Neural cell (in vitro differentiated cells): ENCODE results near the gene ACTL10.

Experiments used
- EP300 ChIP-seq: fragments of 450-650 bp; conservative IDR thresholded peaks from 2 replicates; pipeline ENCODE4 v1.6.1; 2014; ENCODE audit warnings: antibody characterized with exemption, mild to moderate bottlenecking, moderate library complexity; ENCODE audit not compliant: poor library complexity, severe bottlenecking
- EZH2 ChIP-seq: fragments of 200-600, 300-800 bp; shearing (Covaris generic), sonication (generic); IDR thresholded peaks from 2 replicates; pipeline ENCODE4 v1.6.1; 2014; ENCODE audit warnings: antibody characterized with exemption, low read length, borderline replicate concordance, mild to moderate bottlenecking; ENCODE audit not compliant: insufficient read depth, poor library complexity, severe bottlenecking
- MXI1 ChIP-seq: fragments of 450-650 bp; conservative IDR thresholded peaks from 2 replicates; pipeline ENCODE4 v1.6.1; 2014; ENCODE audit warnings: antibody characterized with exemption, mild to moderate bottlenecking; ENCODE audit not compliant: poor library complexity, severe bottlenecking
- POLR2AphosphoS5 ChIP-seq: IDR thresholded peaks from 2 replicates; pipeline ENCODE4 v1.6.1; 2012
- RAD21 ChIP-seq: fragments of 450-650 bp; conservative IDR thresholded peaks from 2 replicates; pipeline ENCODE4 v1.6.1; 2014; ENCODE audit warnings: antibody characterized with exemption, mild to moderate bottlenecking, moderate library complexity
- TAF1 ChIP-seq: IDR thresholded peaks from 2 replicates; pipeline ENCODE4 v1.6.1; 2012; ENCODE audit warnings: low read depth
- TF ChIP-seq, protein P1 (sequence below): fragments of 450-650 bp; IDR thresholded peaks from 2 replicates; pipeline ENCODE4 v1.5.1; 2014; ENCODE audit warnings: antibody characterized with exemption, mild to moderate bottlenecking, moderate library complexity; ENCODE audit not compliant: poor library complexity, severe bottlenecking
- TF ChIP-seq, protein P2 (sequence below): IDR thresholded peaks from 2 replicates; pipeline ENCODE4 v1.6.1; 2012; ENCODE audit warnings: borderline replicate concordance

GRCh38 chr20:33656783-33657703 lies 9.7 kb upstream of the ACTL10 start:
- no peak for TF ChIP-seq EZH2
- TF ChIP-seq, protein P1, sequence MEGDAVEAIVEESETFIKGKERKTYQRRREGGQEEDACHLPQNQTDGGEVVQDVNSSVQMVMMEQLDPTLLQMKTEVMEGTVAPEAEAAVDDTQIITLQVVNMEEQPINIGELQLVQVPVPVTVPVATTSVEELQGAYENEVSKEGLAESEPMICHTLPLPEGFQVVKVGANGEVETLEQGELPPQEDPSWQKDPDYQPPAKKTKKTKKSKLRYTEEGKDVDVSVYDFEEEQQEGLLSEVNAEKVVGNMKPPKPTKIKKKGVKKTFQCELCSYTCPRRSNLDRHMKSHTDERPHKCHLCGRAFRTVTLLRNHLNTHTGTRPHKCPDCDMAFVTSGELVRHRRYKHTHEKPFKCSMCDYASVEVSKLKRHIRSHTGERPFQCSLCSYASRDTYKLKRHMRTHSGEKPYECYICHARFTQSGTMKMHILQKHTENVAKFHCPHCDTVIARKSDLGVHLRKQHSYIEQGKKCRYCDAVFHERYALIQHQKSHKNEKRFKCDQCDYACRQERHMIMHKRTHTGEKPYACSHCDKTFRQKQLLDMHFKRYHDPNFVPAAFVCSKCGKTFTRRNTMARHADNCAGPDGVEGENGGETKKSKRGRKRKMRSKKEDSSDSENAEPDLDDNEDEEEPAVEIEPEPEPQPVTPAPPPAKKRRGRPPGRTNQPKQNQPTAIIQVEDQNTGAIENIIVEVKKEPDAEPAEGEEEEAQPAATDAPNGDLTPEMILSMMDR, result no peak
- TF ChIP-seq EP300, result no peak
- no peak for TF ChIP-seq TAF1
- no peak for TF ChIP-seq RAD21
- TF ChIP-seq POLR2AphosphoS5, result no peak
- no peak for TF ChIP-seq MXI1
- TF ChIP-seq, protein P2, sequence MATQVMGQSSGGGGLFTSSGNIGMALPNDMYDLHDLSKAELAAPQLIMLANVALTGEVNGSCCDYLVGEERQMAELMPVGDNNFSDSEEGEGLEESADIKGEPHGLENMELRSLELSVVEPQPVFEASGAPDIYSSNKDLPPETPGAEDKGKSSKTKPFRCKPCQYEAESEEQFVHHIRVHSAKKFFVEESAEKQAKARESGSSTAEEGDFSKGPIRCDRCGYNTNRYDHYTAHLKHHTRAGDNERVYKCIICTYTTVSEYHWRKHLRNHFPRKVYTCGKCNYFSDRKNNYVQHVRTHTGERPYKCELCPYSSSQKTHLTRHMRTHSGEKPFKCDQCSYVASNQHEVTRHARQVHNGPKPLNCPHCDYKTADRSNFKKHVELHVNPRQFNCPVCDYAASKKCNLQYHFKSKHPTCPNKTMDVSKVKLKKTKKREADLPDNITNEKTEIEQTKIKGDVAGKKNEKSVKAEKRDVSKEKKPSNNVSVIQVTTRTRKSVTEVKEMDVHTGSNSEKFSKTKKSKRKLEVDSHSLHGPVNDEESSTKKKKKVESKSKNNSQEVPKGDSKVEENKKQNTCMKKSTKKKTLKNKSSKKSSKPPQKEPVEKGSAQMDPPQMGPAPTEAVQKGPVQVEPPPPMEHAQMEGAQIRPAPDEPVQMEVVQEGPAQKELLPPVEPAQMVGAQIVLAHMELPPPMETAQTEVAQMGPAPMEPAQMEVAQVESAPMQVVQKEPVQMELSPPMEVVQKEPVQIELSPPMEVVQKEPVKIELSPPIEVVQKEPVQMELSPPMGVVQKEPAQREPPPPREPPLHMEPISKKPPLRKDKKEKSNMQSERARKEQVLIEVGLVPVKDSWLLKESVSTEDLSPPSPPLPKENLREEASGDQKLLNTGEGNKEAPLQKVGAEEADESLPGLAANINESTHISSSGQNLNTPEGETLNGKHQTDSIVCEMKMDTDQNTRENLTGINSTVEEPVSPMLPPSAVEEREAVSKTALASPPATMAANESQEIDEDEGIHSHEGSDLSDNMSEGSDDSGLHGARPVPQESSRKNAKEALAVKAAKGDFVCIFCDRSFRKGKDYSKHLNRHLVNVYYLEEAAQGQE, result no peak
